ENCODE measurements around the gene PDF.

The PDF gene

GRCh38 chr16:69319381-69319780, 11.0 kb downstream of the PDF start:
- in situ Hi-C loops (cut with MboI; ENCODE audit: low sequenced_read_pairs, unreplicated experiment) = no loop called here
- TF ChIP-seq CTCF (IDR thresholded peaks at IDR 0.05; ENCODE audit: borderline replicate concordance, control extremely low read depth, extremely low read depth, insufficient read depth, missing control alignments) = no peak
- no peak for DNase-seq (ENCODE audit: low spot score)

- no peak for DNase-seq (ENCODE audit: low spot score)
- in situ Hi-C loops (cut with MboI; ENCODE audit: low sequenced_read_pairs, unreplicated experiment) = no loop called here
- no peak for TF ChIP-seq CTCF (IDR thresholded peaks at IDR 0.05; ENCODE audit: borderline replicate concordance, control extremely low read depth, extremely low read depth, insufficient read depth, missing control alignments)
Measured at GRCh38 chr16:69318911-69319289, 11.5 kb downstream of the PDF start.

GRCh38 chr16:69318177-69318910, 12.0 kb downstream of the PDF start:
- no peak for TF ChIP-seq CTCF (IDR thresholded peaks at IDR 0.05; ENCODE audit: borderline replicate concordance, control extremely low read depth, extremely low read depth, insufficient read depth, missing control alignments)
- in situ Hi-C loops (cut with MboI; ENCODE audit: low sequenced_read_pairs, unreplicated experiment) = no loop called here
- no peak for DNase-seq (ENCODE audit: low spot score)

- in situ Hi-C loops (cut with MboI; ENCODE audit: low sequenced_read_pairs, unreplicated experiment) = no loop called here
- DNase-seq (ENCODE audit: low spot score) = no peak
- no peak for TF ChIP-seq CTCF (IDR thresholded peaks at IDR 0.05; ENCODE audit: borderline replicate concordance, control extremely low read depth, extremely low read depth, insufficient read depth, missing control alignments)
Measured at GRCh38 chr16:69316595-69317034, 13.8 kb downstream of the PDF start.

- in situ Hi-C loops (cut with MboI; ENCODE audit: low sequenced_read_pairs, unreplicated experiment) = no loop called here
- no peak for DNase-seq (ENCODE audit: low spot score)
- no peak for TF ChIP-seq CTCF (IDR thresholded peaks at IDR 0.05; ENCODE audit: borderline replicate concordance, control extremely low read depth, extremely low read depth, insufficient read depth, missing control alignments)
Measured at GRCh38 chr16:69315486-69316311, 14.7 kb downstream of the PDF start.

- DNase-seq (ENCODE audit: low spot score) = no peak
- TF ChIP-seq CTCF (IDR thresholded peaks at IDR 0.05; ENCODE audit: borderline replicate concordance, control extremely low read depth, extremely low read depth, insufficient read depth, missing control alignments) = no peak
- in situ Hi-C loops (cut with MboI; ENCODE audit: low sequenced_read_pairs, unreplicated experiment) = no loop called here
Measured at GRCh38 chr16:69314534-69314933, 15.9 kb downstream of the PDF start.

Measured in GM13976 (cell line).